Mesothelial cell of epicardium (in vitro differentiated cells): ENCODE data around the gene IRF9. TPM values are rescaled to one million over a fixed set of nuclear protein-coding genes. Genes with fewer than 3 reads are reported as not detected.

ENCODE experiments used
- DNase-seq, 2 experiments: peaks; one replicate each; pipeline ENCODE4 v3.0.0; 2021; ENCODE audit warnings: low spot score in 2 of 2; ENCODE audit not compliant: unreplicated experiment in 2 of 2
- H3K27ac Mint-ChIP-seq: 2 replicates; pipeline ENCODE4 v1.8.0; 2021; ENCODE audit warnings: mixed read lengths
- H3K27me3 Mint-ChIP-seq: 2 replicates; pipeline ENCODE4 v1.8.0; 2021; ENCODE audit warnings: low read depth, mixed read lengths
- H3K36me3 Mint-ChIP-seq: 2 replicates; pipeline ENCODE4 v1.8.0; 2021; ENCODE audit warnings: mixed read lengths
- H3K4me1 Mint-ChIP-seq: 2 replicates; pipeline ENCODE4 v1.8.0; 2021; ENCODE audit warnings: mixed read lengths
- H3K4me3 Mint-ChIP-seq: 2 replicates; pipeline ENCODE4 v1.8.0; 2021; ENCODE audit warnings: mild to moderate bottlenecking, moderate library complexity, mixed read lengths
- H3K9me3 Mint-ChIP-seq: 2 replicates; pipeline ENCODE4 v1.8.0; 2021; ENCODE audit warnings: mixed read lengths
- total RNA-seq: library from RNA; stranded (reverse); gene quantifications from 3 replicates; pipeline ENCODE4 v1.2.1, GENCODE V29; 2021
- TF ChIP-seq, protein P1 (sequence below): fragments of 200-600 bp; sonication (generic); IDR thresholded peaks from one replicate; pipeline ENCODE4 v1.5.0; 2021; ENCODE audit warnings: antibody characterized with exemption; ENCODE audit not compliant: unreplicated experiment

The IRF9 gene
- total RNA-seq, 1 donor from 2014 or later: 274 TPM

DNA sequence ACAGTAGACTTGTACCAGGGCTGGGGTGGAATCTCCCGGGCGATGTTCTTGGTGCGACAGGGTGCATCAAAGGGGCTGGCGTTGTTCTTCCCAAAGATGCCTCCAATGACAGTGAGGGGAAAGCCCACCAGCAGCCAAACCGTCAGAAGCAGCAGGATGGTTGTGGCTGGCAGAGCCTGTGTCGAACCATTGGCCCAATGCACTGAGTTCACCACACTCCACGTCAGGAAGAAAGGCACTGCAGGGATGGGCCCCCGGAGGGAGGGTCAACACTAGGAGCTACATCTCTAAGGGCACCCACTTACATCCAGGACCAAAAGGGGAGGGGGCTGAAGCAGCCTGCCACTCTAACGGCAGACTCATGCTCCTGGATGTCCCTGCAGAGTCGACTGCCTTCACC, 29.4 kb downstream of the IRF9 start:
- no peak for DNase-seq
- H3K4me3 Mint-ChIP-seq: no peak overlapping the region
- TF ChIP-seq, protein P1, sequence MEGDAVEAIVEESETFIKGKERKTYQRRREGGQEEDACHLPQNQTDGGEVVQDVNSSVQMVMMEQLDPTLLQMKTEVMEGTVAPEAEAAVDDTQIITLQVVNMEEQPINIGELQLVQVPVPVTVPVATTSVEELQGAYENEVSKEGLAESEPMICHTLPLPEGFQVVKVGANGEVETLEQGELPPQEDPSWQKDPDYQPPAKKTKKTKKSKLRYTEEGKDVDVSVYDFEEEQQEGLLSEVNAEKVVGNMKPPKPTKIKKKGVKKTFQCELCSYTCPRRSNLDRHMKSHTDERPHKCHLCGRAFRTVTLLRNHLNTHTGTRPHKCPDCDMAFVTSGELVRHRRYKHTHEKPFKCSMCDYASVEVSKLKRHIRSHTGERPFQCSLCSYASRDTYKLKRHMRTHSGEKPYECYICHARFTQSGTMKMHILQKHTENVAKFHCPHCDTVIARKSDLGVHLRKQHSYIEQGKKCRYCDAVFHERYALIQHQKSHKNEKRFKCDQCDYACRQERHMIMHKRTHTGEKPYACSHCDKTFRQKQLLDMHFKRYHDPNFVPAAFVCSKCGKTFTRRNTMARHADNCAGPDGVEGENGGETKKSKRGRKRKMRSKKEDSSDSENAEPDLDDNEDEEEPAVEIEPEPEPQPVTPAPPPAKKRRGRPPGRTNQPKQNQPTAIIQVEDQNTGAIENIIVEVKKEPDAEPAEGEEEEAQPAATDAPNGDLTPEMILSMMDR: no peak
- no peak overlapping the region for H3K27ac Mint-ChIP-seq
- H3K36me3 Mint-ChIP-seq: peaks cover 20% of the 10 kb centered on the region
- H3K9me3 Mint-ChIP-seq: no peaks in the 10 kb centered on the region
- H3K27me3 Mint-ChIP-seq: no peaks in the 10 kb centered on the region
- peaks cover 28% of the 10 kb centered on the region for H3K4me1 Mint-ChIP-seq

DNA sequence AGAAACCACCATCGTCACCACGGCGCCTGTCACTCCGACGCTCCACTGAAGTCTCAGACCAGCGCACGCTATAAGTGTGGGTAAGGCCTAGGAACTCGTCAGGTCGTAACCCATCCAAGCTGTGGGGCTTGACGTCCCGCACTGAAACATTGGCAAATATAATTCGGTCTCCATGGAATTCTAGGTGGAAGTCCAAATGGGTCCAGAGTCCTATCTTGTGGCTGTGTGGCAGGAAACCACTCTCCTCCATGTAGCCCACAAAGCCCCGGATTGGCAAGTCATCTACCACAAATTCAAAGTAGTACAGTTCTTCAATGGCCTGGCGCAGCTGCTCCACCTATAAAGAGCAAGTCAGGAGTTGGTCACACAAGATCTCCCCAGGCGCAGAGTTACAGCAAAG, 31.9 kb downstream of the IRF9 start:
- H3K27me3 Mint-ChIP-seq: no peaks in the 10 kb centered on the region
- TF ChIP-seq, protein P1: no peak
- H3K4me1 Mint-ChIP-seq: peaks cover 29% of the 10 kb centered on the region
- H3K36me3 Mint-ChIP-seq: peaks cover 20% of the 10 kb centered on the region
- no peak overlapping the region for H3K4me3 Mint-ChIP-seq
- no peaks in the 10 kb centered on the region for H3K9me3 Mint-ChIP-seq
- no peak for DNase-seq
- no peak overlapping the region for H3K27ac Mint-ChIP-seq

DNA sequence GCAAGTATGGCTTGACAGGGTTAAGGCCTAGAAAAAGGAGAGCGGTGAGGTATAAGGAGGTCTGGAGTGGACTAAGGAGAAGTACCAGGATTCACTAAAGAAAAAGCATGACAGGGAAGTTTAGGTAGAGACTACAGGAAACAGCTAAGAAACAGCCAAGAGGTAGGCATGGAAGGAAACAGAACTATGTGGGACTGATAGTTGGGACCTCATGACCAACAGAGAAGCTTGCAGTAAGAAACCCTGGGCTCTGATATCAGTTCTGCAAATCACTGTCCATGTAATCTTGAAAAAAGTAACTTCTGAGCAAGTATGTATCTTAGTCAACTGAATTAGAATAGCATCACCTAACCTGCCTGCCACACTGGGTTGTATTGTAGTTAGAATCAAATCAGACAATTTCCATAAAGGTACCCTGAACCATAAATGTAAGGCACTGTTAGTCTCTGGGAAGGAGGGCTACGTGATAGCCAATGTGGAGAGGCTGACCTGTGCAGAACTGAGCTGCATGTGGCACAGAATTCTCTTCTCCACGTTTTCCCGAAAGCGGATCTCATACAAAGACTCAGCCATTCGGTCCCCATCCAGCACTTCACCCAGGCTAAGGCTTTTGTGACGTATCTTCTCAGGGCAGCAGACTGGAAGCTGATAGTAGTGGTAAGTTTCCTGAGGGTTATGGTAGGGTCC, 33.3 kb downstream of the IRF9 start:
- H3K9me3 Mint-ChIP-seq: no peaks in the 10 kb centered on the region
- peaks cover 26% of the 10 kb centered on the region for H3K36me3 Mint-ChIP-seq
- H3K4me3 Mint-ChIP-seq: peak overlapping the region; percentile 88
- H3K27ac Mint-ChIP-seq: peak overlapping the region; percentile 54
- no peak for DNase-seq
- TF ChIP-seq, protein P1: no peak
- no peaks in the 10 kb centered on the region for H3K27me3 Mint-ChIP-seq
- H3K4me1 Mint-ChIP-seq: peaks cover 24% of the 10 kb centered on the region

DNA sequence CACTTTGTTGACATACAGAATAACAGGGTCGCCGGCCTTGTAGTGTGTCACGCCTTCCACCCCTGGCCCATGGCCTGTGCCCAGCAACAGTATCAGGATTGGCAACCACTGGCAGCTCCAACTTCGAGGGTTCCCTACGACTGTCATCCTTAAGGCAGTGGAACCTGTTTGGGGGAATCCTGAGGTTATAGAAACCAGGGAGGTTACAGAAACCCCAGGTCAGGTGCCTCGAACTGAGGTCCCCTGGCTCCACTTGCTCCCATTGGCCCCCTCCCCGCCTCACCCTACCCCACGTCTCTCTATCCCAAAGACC, 33.8 kb downstream of the IRF9 start:
- H3K36me3 Mint-ChIP-seq: peaks cover 28% of the 10 kb centered on the region
- H3K27ac Mint-ChIP-seq: peak overlapping the region; percentile 54
- H3K9me3 Mint-ChIP-seq: no peaks in the 10 kb centered on the region

DNA sequence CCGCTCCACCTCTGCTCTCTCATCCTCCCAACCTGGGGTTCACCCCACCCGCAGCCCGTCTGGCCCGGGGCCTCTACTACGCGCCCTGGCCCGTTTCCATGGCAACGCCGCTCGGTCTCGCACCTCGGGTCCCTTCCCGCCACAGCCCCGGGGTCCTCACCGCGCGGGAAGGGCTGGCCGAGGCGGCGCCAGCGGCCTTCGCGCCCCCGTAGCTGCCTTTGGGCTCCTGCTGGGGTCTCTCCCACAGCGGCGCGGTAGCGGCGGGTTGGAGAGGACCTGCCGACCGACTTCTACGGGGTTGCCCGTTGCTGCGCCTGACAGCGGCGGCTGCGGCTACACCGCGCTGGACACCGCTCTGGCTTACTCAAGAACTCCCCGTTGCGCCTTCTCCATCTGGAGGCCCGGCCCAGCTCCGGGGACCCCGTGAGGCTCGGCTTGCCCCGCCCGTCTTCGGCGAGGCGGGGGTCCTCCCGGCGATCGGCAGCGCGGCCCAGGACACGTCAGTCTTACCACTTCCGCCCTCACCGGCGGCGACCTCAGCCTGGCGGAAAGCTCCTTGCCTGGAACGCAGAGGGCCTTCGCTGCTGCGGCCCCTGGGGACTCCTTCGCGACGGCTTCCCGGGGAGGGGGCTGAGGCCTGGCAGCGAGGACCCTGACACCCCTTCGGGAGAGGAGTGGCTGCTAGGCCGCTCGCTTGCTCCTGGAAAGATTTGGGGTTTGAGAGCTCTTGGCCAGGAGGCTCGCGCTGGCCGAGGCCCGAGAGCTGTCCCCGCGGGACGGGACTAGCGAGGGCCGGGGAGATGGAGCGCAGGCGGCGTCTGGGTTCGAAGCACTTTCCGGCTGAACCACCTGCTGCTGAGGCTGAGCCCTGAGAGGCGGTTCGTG, 34.4 kb downstream of the IRF9 start, which contains the start of gene TM9SF1:
Gene TM9SF1 (minus strand): TSS at position 256 of the 885 bp plus-strand sequence. CDS start 422 bp downstream, outside the sequence.
- Mint-ChIP-seq H3K4me1 (peaks cover 23% of the 10 kb centered on the region), H3K36me3 (peaks cover 31% of the 10 kb centered on the region), H3K9me3 (no peaks in the 10 kb centered on the region), H3K27me3 (no peaks in the 10 kb centered on the region), H3K27ac (peak within 1 kb of the TSS; percentile 92), H3K4me3 (peak within 1 kb of the TSS; percentile 88)
- peak; percentile 61 to 83 for DNase-seq
- TF ChIP-seq, protein P1: no peak

More for the DNA sequence above, 33.8 kb downstream of the IRF9 start:
- peak overlapping the region; percentile 88 for H3K4me3 Mint-ChIP-seq
- H3K4me1 Mint-ChIP-seq: peaks cover 23% of the 10 kb centered on the region
- TF ChIP-seq, protein P1: no peak
- no peak for DNase-seq
- no peaks in the 10 kb centered on the region for H3K27me3 Mint-ChIP-seq
